K562 (cell line): ENCODE data around the gene DNASE1L1.

ENCODE experiments used
- ARID1B ChIP-seq: fragments of 450-650 bp; IDR thresholded peaks from 2 replicates; pipeline ENCODE4 v1.6.1; 2016; ENCODE audit warnings: antibody characterized with exemption, mild to moderate bottlenecking, inconsistent platforms
- EZH2 ChIP-seq: IDR thresholded peaks from 2 replicates; pipeline ENCODE4 v1.6.1; 2012; ENCODE audit warnings: low read depth, mild to moderate bottlenecking, inconsistent platforms, low read length, borderline replicate concordance
- FOXJ2 ChIP-seq: fragments of 200-800 bp; sonication (Bioruptor generic); IDR thresholded peaks from 2 replicates; pipeline ENCODE4 v1.6.1; 2016; ENCODE audit warnings: missing genetic modification characterization, missing compliant biosample characterization
- ILF3 ChIP-seq: fragments of 450-650 bp; IDR thresholded peaks from 2 replicates; pipeline ENCODE4 v1.6.1; 2018; ENCODE audit warnings: antibody characterized with exemption, mild to moderate bottlenecking, moderate library complexity, borderline replicate concordance
- SMARCA5 ChIP-seq: fragments of 450-650 bp; IDR thresholded peaks from 2 replicates; pipeline ENCODE4 v1.6.1; 2016
- ZNF134 ChIP-seq: fragments of 250-450 bp; sonication (Bioruptor Pico); conservative IDR thresholded peaks from 2 replicates; pipeline ENCODE4 v1.4.0; 2020

DNA sequence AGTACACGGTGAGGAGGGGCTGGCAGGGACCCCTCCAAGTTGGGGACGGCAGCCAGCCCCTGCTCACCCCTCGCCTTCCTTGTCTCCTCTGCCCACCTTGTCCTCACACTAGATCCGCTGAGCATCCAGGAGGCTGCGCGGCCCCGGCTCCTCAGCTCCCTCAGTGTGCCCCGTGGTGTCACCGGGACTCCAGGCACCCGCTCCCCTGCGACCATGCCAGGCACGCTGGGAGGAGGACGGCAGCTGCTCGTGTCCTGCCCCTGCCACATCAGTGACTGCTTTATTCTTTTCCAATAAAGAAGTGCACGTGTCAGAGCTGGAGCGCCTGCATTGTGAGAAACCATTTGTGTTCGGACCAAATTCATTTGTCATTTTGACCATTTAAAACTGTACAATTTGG lies 41.3 kb upstream of the DNASE1L1 start:
- no peak for TF ChIP-seq SMARCA5
- no peak for TF ChIP-seq FOXJ2 (tag)
- TF ChIP-seq ILF3: no peak
- TF ChIP-seq EZH2: no peak
- no peak for TF ChIP-seq ZNF134 (CRISPR knock-in tag)
- TF ChIP-seq ARID1B: no peak
